KOPT-K1 (cell line): Measurements from ENCODE around the gene VAC14.

Experiments
- H3K27ac ChIP-seq: fragments of 200-600 bp; sonication (generic); 2 replicates; pipeline ENCODE4 v1.5.1; 2016; ENCODE audit warnings: antibody characterized with exemption, mild to moderate bottlenecking, low read depth, low read length; ENCODE audit not compliant: poor library complexity, severe bottlenecking
- H3K36me3 ChIP-seq: fragments of 200-600 bp; sonication (generic); 2 replicates; pipeline ENCODE4 v1.5.1; 2017; ENCODE audit warnings: antibody characterized with exemption, mild to moderate bottlenecking, low read length, moderate library complexity; ENCODE audit not compliant: insufficient read depth
- H3K9me3 ChIP-seq: fragments of 200-600 bp; sonication (generic); 2 replicates; pipeline ENCODE4 v1.5.1; 2017; ENCODE audit warnings: antibody characterized with exemption, low read length, mild to moderate bottlenecking; ENCODE audit not compliant: insufficient read depth, poor library complexity, severe bottlenecking

The VAC14 gene

GRCh38 chr16:70664325-70665112 lies 136.4 kb downstream of the VAC14 start:
- Histone ChIP-seq H3K27ac (no peak overlapping the region), H3K9me3 (no peaks in the 10 kb centered on the region), H3K36me3 (peaks cover 5% of the 10 kb centered on the region; the same call in 1 of the 2 replicates)

DNA sequence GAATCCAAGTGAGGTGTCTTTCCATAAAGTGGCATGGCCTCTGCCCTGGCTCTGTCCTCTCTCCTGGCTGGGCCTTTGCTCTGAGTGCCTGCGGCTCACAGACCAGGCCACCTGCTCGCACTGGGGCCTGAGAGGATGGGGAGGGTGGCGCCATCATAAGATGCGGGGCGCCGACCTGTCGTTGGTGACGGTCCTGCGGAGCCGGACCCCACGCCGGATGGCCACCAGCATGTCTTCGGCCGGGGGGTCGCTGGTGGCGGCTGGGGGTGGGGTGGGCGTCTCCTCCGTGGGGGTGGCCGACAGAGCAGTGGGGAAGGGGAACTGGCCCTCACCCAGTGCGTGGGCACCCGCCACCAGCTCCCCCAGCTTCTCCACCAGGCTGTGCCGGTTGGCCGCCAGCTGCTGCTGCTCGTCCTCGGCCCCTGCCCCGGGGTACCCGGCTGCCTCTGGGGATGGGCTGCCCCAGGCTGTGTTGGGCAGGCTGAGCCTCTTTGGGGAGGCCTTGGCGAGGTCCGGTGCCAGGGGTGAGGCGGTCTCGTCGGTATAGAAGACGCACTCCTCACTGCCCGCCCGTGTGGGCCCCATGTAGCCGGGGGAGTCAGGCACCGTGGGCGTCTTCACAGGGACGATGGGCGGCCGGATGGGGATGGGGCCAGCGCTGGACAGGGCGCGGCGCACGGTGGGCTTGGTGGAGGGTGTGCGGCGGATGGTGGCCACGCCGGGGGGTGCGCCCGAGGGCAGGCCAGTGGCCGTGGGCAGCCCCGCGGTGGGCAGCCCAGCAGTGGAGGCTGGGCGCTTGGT lies 137.2 kb downstream of the VAC14 start:
- no peaks in the 10 kb centered on the region for H3K9me3 ChIP-seq
- H3K36me3 ChIP-seq, result peaks cover 5% of the 10 kb centered on the region; the same call in 1 of the 2 replicates
- H3K27ac ChIP-seq, result no peak overlapping the region

- Histone ChIP-seq H3K27ac (no peak overlapping the region), H3K9me3 (no peaks in the 10 kb centered on the region), H3K36me3 (peaks cover 5% of the 10 kb centered on the region; the same call in 1 of the 2 replicates)
These were observed 137.9 kb downstream of the VAC14 start for GRCh38 chr16:70662991-70663523.

- peaks cover 5% of the 10 kb centered on the region; the same call in 1 of the 2 replicates for H3K36me3 ChIP-seq
- no peaks in the 10 kb centered on the region for H3K9me3 ChIP-seq
- no peak overlapping the region for H3K27ac ChIP-seq
These were observed 138.9 kb downstream of the VAC14 start for GRCh38 chr16:70661918-70662641.

DNA sequence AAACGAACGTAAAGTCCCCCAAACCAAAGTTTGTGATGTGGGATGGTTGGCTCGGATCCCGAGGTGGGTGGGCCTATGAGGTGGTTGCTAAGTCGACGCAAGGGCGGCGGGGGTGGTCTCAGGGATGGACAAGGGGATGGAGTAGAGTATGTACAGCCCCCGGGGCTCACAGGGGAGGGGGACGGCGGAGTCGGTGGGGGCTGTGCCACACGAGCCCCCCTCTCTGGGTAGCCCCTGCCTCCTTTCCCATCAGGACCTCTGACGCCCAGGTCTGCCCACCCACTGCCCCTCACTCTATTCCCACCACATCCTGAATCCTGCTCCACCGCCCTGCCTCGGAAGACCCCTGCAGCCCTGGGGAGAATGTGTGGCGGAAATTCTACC lies 139.4 kb downstream of the VAC14 start:
- Histone ChIP-seq H3K27ac (no peak overlapping the region), H3K9me3 (no peaks in the 10 kb centered on the region), H3K36me3 (peaks cover 5% of the 10 kb centered on the region; the same call in 1 of the 2 replicates)

DNA sequence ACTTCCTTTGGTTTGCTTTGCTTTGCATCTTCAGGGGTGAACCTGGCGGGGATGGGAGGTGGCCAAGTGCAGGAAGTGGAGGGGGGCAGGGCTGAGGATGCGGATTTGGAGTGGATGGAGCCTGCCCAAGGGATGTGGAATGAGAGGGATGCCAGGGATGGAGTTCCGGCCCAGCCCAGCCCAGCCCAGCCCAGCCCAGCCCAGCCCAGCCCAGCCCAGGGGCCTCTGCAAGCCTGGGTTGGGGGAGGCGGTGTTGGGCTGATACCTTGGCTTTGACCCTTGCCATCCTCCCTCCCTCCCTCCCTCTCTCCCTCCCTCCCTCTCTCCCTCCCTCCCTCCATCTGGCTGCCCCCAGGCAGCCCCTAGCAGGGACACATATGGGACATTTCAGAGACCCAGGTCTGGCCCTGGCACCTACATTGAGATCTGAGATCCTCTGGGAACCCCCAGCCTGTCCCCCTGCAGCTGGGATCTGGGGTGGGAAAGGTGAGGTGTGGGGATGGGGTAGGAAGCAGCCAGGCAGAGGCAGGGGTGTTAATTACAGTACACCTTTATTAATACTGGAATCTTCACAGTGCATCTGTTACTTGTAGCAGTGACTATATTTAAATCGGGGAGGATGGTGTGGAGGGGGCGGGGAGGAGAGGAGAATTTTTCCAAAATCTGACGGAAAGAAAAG lies 140.1 kb downstream of the VAC14 start:
- Histone ChIP-seq H3K36me3 (peaks cover 5% of the 10 kb centered on the region; the same call in 1 of the 2 replicates), H3K27ac (no peak overlapping the region), H3K9me3 (no peaks in the 10 kb centered on the region)

DNA sequence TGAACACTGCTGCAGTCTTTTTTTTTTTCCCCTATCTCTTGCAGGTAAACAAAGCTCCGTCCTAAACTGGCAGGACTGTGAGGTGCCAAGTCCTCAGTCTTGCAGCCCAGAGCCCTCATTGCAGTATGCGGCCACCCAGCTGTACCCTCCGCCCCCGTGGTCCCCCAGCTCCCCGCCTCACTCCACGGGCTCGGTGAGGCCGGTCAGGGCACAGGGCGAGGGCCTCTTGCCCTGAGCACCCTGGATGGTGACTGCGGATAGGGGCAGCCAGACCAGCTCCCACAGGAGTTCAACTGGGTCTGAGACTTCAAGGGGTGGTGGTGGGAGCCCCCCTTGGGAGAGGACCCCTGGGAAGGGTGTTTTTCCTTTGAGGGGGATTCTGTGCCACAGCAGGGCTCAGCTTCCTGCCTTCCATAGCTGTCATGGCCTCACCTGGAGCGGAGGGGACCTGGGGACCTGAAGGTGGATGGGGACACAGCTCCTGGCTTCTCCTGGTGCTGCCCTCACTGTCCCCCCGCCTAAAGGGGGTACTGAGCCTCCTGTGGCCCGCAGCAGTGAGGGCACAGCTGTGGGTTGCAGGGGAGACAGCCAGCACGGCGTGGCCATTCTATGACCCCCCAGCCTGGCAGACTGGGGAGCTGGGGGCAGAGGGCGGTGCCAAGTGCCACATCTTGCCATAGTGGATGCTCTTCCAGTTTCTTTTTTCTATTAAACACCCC lies 140.8 kb downstream of the VAC14 start:
- Histone ChIP-seq H3K9me3 (no peaks in the 10 kb centered on the region), H3K36me3 (peaks cover 5% of the 10 kb centered on the region; the same call in 1 of the 2 replicates), H3K27ac (no peak overlapping the region)

- Histone ChIP-seq H3K9me3 (no peaks in the 10 kb centered on the region), H3K36me3 (peaks cover 5% of the 10 kb centered on the region; the same call in 1 of the 2 replicates), H3K27ac (no peak overlapping the region)
These were observed 141.4 kb downstream of the VAC14 start for GRCh38 chr16:70659546-70659945.

DNA sequence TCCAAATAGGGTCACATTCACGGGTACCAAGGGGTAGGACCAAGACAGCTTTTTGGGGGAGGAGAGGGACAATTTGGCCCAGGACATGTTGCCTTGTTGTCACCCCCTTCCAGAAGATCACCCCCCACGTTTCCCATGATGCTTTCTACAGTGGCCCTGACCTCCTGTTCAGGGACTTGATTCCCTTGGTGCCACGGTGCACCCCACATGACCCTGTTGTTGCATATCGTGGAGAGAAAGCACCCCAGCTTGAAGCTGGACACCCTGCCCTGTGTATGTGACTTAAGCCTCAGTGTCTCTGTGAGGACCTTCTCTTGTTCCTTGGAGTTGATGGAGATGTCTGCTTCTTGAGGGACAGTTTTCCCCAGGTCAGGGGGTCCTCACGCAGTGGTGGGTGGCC lies 142.0 kb downstream of the VAC14 start:
- H3K9me3 ChIP-seq, result no peaks in the 10 kb centered on the region
- peaks cover 2% of the 10 kb centered on the region; the same call in 1 of the 2 replicates for H3K36me3 ChIP-seq
- H3K27ac ChIP-seq, result no peak overlapping the region

GRCh38 chr16:70657956-70658355 lies 143.0 kb downstream of the VAC14 start:
- H3K9me3 ChIP-seq, result no peaks in the 10 kb centered on the region
- no peaks in the 10 kb centered on the region for H3K36me3 ChIP-seq
- H3K27ac ChIP-seq, result no peak overlapping the region

DNA sequence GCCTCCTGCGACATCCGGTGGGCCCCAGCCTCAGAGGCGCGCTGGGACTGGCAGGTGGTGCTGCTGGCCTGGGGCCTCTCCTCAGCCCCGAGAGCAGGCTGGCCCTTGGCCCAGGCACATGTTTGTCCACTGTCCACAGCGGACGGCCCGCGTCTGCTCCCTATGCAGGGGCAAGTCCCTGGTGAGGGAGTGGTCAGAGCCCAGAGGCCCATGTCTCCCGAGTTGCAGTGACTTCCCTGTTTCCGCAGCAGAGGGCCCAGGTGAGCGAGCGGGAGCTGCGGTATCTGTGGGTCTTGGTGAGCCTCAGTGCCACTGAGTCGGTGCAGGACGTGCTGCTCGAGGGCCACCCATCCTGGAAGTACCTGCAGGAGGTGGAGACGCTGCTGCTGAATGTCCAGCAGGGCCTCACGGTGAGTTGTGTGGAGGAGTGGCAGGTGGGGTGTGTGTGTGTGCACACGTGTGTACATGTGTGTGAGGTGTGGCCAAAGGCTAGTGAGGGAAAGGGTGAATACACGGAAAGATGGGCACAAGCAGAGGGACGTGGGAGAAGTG lies 144.2 kb downstream of the VAC14 start:
- H3K9me3 ChIP-seq, result no peaks in the 10 kb centered on the region
- H3K36me3 ChIP-seq, result no peaks in the 10 kb centered on the region
- H3K27ac ChIP-seq, result no peak overlapping the region

GRCh38 chr16:70656065-70656711 lies 144.8 kb downstream of the VAC14 start:
- Histone ChIP-seq H3K27ac (no peak overlapping the region), H3K9me3 (no peaks in the 10 kb centered on the region), H3K36me3 (no peaks in the 10 kb centered on the region)
